Transverse colon (tissue), 4 donors: ENCODE data around the gene PTPRG. TPM values are rescaled to one million over a fixed set of nuclear protein-coding genes. Genes with fewer than 3 reads are reported as not detected.

Source experiments
- DNase-seq: peaks from one replicate; pipeline ENCODE4 v3.0.0-alpha.2; 2019
- H3K27ac ChIP-seq, 4 donors: fragments of 200-600 bp; sonication (generic); 2 replicates each; pipeline ENCODE4 v1.5.1; 2016 to 2018; ENCODE audit warnings: inconsistent platforms in 4 of 4
- H3K27me3 ChIP-seq: fragments of 200-600 bp; sonication (generic); 2 replicates; pipeline ENCODE4 v1.5.1; 2017; ENCODE audit warnings: inconsistent platforms
- H3K36me3 ChIP-seq, 4 donors: fragments of 200-600 bp; sonication (generic); 2 replicates each; pipeline ENCODE4 v1.5.1; 2017 to 2019; ENCODE audit warnings: inconsistent platforms in 4 of 4
- H3K4me1 ChIP-seq, 4 donors: fragments of 200-600 bp; sonication (generic); 2 replicates each; pipeline ENCODE4 v1.5.1; 2017 to 2020; ENCODE audit warnings: inconsistent platforms in 4 of 4
- H3K4me3 ChIP-seq, 4 donors: fragments of 200-600 bp; sonication (generic); 1 replicate in 1 of 4; 2 replicates in 3 of 4; pipeline versions ENCODE4 v1.5.1 to v1.6.1; 2017 to 2019; ENCODE audit warnings: inconsistent platforms in 4 of 4
- H3K9me3 ChIP-seq, 2 donors: fragments of 200-600 bp; sonication (generic); 2 replicates each; pipeline ENCODE4 v1.5.1; 2017 to 2019; ENCODE audit warnings: inconsistent platforms in 2 of 2
- CTCF ChIP-seq, 5 experiments: fragments of 200-600 bp in 3 of 5; fragments of 450-650 bp in 2 of 5; sonication (generic) in 3 of 5; IDR thresholded peaks; 1 replicate in 2 of 5; 2 replicates in 3 of 5; pipeline ENCODE4 v1.5.1; 2016 to 2017; ENCODE audit warnings: antibody characterized with exemption in 5 of 5, inconsistent platforms in 3 of 5, mild to moderate bottlenecking in 2 of 5, moderate library complexity in 1 of 5
- EP300 ChIP-seq: sonication (generic); formaldehyde crosslinking; IDR thresholded peaks from one replicate; pipeline ENCODE4 v1.6.1; 2017; ENCODE audit warnings: antibody characterized with exemption, low read depth
- POLR2A ChIP-seq: fragments of 450-650 bp; IDR thresholded peaks from one replicate; pipeline ENCODE4 v1.6.1; 2016; ENCODE audit warnings: antibody characterized with exemption, mild to moderate bottlenecking, moderate library complexity
- POLR2AphosphoS5 ChIP-seq, 3 donors: sonication (generic); formaldehyde crosslinking; IDR thresholded peaks; one replicate each; pipeline ENCODE4 v1.6.1; 2016; ENCODE audit warnings: antibody characterized with exemption in 3 of 3
- WGBS, 2 donors: methylation state at CpG; one replicate each; pipeline ENCODE4 v1.1.5; 2018; ENCODE audit warnings: low coverage in 1 of 2; 5-methylcytosine and 5-hydroxymethylcytosine counted together
- in situ Hi-C, 4 donors: fragments of 200-750 bp; cut with MboI; loops; one replicate each; pipeline versions ENCODE4 v1.15.0 to v1.15.1; 2017; ENCODE audit warnings: low sequenced_read_pairs in 3 of 4, low pct_ligation_motif_present in 1 of 4, low pct_unique_long_range_greater_than_20kb in 1 of 4
- intact Hi-C: fragments of 100-400 bp; cut with DNase I; formaldehyde crosslinking; loops from one replicate; pipeline ENCODE4 v1.15.1; 2023; ENCODE audit warnings: low total_unique reads
- total RNA-seq, 4 donors: library from RNA; depleted of rRNA; stranded (reverse); fragments of >200 nt; gene quantifications; one replicate each; pipeline ENCODE4 v1.1.0, GENCODE V29; 2016

The PTPRG gene
- total RNA-seq, 4 donors from 2014 or later: 29.2 to 83.4 (median 41.6) TPM

- peaks cover 0 to 47% (median 14%) of the 10 kb centered on the region in 4 donors for H3K4me1 ChIP-seq
- no peak for TF ChIP-seq CTCF (IDR thresholded peaks at IDR 0.05)
- TF ChIP-seq POLR2A: no peak
- TF ChIP-seq POLR2AphosphoS5 (IDR thresholded peaks at IDR 0.05): no peak
- no peak for TF ChIP-seq EP300
- no peaks in the 10 kb centered on the region for H3K36me3 ChIP-seq
- H3K9me3 ChIP-seq: no peaks in the 10 kb centered on the region
- H3K4me3 ChIP-seq: no peak overlapping the region
- WGBS, 2 donors: 72 to 78% methylated on average over 6 of the region's 6 CpGs
- in situ Hi-C loops (no loop called here), intact Hi-C loops (no loop called here)
- no peaks in the 10 kb centered on the region for H3K27me3 ChIP-seq
- no peak overlapping the region for H3K27ac ChIP-seq
- no peak for DNase-seq
Measured at GRCh38 chr3:61729038-61729634, 167.8 kb downstream of the PTPRG start.

GRCh38 chr3:61730056-61730455, 168.7 kb downstream of the PTPRG start:
- H3K36me3 ChIP-seq: no peaks in the 10 kb centered on the region
- H3K27ac ChIP-seq: no peak overlapping the region
- in situ Hi-C loops (no loop called here), intact Hi-C loops (no loop called here)
- DNase-seq: no peak
- no peaks in the 10 kb centered on the region for H3K27me3 ChIP-seq
- no peak overlapping the region for H3K4me3 ChIP-seq
- peaks cover 0 to 55% (median 14%) of the 10 kb centered on the region in 4 donors for H3K4me1 ChIP-seq
- WGBS, 2 donors: 65% methylated on average over 4 of the region's 4 CpGs; no CpG with 5 or more reads in 1 of the 2 donors
- no peaks in the 10 kb centered on the region for H3K9me3 ChIP-seq
- TF ChIP-seq CTCF (IDR thresholded peaks at IDR 0.05): no peak
- TF ChIP-seq EP300: no peak
- TF ChIP-seq POLR2A: no peak
- TF ChIP-seq POLR2AphosphoS5 (IDR thresholded peaks at IDR 0.05): no peak

GRCh38 chr3:61730577-61731231, 169.3 kb downstream of the PTPRG start:
- intact Hi-C loops: no loop called here

More at GRCh38 chr3:61730577-61731231, 169.3 kb downstream of the PTPRG start:
- H3K36me3 ChIP-seq: no peaks in the 10 kb centered on the region
- in situ Hi-C loops: no loop called here
- peaks cover 0 to 60% (median 12%) of the 10 kb centered on the region in 4 donors for H3K4me1 ChIP-seq
- TF ChIP-seq POLR2AphosphoS5 (IDR thresholded peaks at IDR 0.05) (no peak), POLR2A (no peak), CTCF (IDR thresholded peaks at IDR 0.05) (no peak), EP300 (no peak)
- no peaks in the 10 kb centered on the region for H3K27me3 ChIP-seq
- no peaks in the 10 kb centered on the region for H3K9me3 ChIP-seq
- H3K27ac ChIP-seq: no peak overlapping the region
- 18 to 21% methylated on average over 2 of the region's 2 CpGs for WGBS, 2 donors
- DNase-seq: no peak
- no peak overlapping the region for H3K4me3 ChIP-seq
